ENCODE data around the gene EVI2B.
"Not testable (repeated sequence)": the region's sequence is repeated elsewhere in the genome, so short reads cannot be mapped to it uniquely, and the experiment has no call there.

Gene EVI2B

DNA sequence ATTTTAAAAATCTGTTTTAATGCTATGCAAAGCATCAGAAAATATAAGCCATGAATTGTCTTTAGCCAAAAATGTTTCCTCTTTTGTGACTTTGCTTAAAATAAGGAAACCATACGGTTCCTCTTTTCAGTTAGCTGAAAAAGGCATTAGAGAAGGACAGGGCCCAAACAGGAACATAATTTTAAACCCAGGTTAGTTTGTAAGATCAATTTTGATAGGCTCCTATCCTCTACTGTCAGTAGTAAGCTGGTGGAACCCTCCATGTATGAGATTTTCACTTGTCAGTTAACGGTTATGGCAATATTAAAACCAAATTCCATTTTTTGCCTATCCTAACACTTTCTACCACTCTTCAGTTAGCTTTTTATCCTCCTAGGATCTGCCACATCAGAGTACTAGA lies 4.3 kb downstream of the EVI2B start:
- DNase-seq = no peak

DNA sequence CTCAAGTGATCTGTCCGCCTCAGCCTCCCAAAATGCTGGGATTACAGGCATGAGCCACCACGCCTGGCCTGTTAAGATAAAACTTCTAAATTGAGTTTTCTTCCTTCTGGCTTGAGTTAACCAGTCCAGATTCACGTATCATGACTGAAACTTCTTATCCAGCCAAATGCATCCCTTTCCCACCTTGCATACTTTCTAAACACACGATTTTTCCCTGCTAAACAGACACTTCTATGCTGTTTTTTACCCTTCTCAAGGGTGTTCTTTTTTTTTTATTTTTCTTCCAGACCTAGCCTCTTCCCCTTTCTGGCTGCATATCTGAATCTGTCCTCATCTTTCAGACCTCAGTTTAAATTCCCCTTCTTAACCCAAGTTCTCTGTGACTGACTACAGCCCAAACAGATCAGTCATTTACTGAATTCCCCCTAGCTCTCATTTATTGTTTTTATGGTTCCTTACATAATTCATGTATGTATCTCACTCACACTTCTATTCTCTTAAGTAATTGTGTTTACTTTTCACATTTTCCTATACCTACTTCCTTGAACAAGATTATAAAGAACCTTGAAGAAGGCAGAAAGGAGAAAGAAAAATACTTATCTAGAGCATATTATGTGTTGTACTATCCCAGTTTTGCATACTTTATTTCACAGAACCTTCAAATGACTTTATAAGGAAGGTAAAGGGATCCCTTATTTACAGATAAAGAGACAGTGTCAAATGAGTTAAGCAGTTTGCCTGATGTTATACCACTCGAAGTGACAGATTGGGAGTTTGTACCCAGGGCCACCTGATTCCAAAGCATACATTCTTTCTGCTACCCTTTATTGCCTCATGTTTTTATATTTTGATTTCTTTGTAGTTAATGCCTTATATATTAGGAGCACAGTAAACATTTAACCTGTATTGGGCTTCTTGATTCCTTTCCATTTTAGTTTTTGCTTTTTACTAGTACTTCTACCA lies 5.2 kb downstream of the EVI2B start:
- no peak for DNase-seq

DNA sequence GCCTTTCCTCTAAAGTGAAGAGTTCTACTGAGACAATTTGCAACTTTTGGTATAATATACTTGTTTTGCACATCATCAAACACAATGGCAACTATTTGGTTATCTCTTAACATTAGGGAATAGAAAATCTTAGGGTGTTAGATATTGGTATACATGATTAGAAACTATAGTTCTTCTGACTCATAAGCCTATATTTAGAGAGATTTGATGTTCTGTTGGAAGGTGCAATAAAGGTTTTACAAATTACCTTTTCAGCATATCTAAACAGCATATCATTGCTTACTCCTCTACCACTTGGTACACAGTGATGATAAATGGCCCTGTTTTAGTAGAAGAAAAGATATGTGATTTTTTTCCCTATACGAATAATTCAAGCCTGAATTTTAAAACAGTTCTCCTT lies 6.2 kb downstream of the EVI2B start:
- no peak for DNase-seq

DNA sequence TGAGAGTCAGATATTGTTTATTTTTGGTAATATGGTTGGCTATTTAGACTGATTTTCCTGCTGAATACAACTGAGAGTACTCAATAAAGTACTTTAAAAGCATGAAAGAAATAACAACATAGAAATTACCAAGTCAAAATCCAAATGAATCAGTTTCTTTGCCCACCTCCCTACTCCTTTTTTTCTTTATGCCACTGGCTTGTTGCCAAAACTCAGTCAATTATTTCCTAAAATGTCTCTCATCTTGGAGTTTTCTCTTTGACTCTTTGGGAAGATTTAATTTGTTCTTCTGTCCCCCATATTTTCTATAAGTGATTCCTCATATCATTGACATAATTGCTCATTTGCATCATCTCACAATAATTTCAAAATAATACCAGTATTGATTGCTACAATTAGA lies 14.2 kb downstream of the EVI2B start:
- no peak for DNase-seq

DNA sequence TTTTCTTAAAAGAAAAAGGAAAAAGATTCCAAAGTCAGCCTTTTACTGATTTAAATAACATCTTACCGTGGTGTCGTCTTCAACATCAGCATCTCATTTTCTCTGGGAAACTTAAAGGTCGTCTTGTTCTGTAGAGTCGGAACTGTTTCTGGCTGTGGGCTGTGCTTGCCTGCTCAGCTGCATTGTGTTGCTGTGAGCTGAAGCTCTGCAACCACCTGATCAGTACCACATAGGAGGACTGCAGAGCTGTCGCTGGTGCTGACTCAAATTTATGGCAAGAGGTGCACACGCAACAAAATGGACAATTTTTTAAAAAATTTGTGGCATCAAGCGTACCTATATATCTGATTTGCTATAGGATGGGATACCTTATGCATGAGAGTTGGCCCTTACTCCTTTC lies 16.8 kb downstream of the EVI2B start, which contains the start of gene OMG:
Gene OMG (minus strand): TSS at position 150 of the 400 bp plus-strand sequence. CDS start 908 bp downstream, outside the sequence.
- DNase-seq = no peak

GRCh38 chr17:31296142-31296541 lies 17.7 kb downstream of the EVI2B start:
- no peak for DNase-seq

DNA sequence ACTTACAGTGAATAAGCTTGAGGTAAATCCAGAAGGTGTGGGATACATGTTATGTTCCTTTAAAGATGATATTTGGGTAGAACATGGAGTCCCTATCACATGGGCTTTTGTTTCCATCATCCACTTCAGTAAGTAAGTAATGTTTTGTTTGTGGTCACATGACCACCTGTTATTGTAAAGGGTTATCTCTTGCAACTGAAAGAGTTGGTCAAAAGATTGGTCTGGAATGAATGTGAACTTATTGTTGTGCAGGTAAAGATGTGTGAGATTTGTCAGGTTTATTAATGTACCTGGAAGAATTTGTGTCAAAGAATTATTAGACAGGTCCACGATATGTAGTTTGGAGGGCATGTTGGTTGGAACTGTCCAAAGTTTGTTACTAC lies 18.4 kb downstream of the EVI2B start:
- no peak for DNase-seq

DNA sequence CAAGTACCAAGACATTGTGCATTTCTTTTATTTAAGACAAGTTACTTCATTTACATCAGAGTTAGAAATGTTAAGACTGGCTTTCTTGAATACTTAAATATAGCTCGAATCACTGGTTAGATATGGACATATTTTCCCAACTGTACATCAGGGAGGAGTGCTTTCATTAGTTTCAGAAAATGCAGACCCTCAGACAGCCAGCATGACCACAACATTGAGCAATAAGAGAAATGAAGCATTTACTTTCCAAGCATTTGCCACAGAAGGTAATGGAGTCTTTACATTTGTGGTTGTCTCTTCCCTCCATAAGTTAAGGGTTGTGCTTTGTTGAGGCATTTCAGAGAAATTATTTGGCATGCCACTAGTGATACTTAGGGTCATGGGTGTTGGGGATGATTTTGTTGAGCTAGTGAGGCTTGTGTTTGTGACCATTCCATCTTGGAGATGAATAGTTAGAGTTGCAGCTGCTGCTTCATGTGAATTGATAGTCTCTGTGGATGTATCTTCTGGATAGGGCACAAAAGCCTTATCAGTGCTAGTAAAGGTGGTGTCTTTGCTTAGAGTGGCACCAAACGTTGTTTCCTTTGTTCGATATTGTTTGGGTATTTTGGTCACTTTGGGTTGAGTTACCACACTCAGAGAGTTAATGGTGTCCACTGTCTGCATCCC lies 18.9 kb downstream of the EVI2B start:
- DNase-seq = no peak

GRCh38 chr17:31294231-31294630 lies 19.6 kb downstream of the EVI2B start:
- no peak for DNase-seq

DNA sequence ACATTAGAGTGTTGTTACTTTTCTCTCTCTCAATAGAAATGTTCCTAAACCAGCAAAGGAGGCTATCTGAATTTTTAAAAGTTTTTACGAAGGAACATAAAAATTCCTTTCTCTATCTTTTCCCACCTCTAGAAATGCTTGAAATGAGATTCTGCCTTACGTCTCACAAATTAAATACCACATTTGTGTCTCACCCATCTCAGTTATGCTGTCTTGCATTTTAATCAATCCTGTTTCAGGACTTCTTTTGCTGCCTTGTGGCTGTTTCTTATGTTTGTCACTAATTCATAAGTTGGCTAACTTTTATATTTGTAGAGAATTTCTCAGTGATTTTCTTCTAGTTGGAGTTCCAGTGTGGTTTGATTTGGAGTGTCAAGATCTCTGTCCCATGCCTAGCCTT lies 20.3 kb downstream of the EVI2B start:
- no peak for DNase-seq

- DNase-seq = no peak
Measured at GRCh38 chr17:31291820-31292219, 22.0 kb downstream of the EVI2B start.

DNA sequence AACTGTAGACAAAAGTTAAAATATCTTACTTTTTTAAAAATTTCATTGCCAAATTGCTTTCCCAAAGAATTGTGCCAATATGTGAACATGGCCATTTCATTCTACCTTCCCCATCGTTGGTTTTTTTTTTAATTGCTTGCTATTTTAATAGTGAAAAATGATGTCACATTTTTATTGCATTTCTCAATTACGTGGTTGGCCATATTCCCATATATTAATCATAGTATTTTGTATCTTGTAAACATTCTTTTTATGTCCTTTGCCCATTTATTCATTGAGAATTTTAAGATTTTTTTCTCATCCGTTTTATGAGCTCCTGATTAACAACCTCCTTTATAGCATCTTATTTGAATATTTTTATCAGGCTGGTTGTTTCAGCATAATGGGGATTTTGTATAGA lies 24.1 kb downstream of the EVI2B start:
- no peak for DNase-seq

- DNase-seq = not testable (repeated sequence)
Measured at GRCh38 chr17:31287932-31288331, 25.9 kb downstream of the EVI2B start.

- DNase-seq = no peak
Measured at GRCh38 chr17:31286587-31286986, 27.3 kb downstream of the EVI2B start.

DNA sequence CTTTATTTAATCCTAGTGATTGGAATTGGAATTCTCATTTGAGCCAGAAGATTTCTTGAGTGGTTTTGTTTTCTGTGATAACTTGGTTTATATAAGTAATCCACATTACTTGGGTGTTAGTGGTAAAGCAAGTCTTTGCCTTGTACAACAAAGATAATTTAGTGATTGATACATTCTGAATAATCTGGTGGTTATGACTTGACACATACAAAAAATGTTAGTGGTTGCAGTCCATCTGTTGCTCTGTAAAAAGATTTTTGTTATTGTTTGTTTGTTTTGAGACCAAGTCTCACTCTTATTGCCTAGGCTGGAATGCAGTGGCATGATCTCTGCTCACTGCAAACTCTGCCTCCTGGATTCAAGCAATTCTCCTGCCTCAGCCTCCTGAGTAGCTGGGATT lies 30.0 kb downstream of the EVI2B start:
- DNase-seq = no peak

DNA sequence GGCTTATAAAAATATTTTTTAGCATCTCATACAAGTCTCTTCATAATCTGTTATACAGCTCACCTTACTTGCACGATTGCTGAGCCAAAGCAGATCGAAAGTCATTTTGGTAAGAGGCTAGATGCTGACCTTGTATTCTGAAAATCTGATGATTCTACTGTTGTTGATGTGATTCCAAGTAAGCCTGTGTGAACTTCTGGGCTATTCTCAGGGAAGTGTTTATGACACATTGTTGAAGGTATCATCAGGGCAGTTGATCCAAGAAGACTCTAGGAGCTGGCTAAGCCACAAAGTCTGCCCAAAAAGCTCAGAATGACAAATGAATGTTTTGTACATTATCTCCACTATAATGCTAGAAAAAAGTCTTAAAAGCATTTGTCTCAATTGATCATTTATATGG lies 32.8 kb downstream of the EVI2B start:
- DNase-seq = no peak

DNA sequence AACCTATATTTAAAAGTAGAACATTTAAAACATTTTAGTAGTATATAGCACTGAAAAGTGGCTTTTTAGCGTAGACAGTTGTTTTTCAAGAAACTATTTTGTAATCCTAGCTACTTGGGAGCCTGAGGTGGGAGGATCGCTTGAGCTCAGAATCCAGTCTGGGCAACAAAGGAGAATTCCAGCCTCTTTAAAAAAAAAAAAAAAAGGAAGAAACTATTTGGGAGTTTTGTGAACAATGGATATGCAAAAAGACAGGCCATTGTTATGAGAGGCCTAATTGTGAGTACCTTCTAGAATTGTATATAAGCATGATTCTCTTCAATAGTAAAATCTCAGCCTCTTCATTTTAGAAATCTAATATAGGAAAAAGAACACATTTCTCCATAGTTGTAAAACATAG lies 34.5 kb downstream of the EVI2B start:
- DNase-seq = no peak

DNA sequence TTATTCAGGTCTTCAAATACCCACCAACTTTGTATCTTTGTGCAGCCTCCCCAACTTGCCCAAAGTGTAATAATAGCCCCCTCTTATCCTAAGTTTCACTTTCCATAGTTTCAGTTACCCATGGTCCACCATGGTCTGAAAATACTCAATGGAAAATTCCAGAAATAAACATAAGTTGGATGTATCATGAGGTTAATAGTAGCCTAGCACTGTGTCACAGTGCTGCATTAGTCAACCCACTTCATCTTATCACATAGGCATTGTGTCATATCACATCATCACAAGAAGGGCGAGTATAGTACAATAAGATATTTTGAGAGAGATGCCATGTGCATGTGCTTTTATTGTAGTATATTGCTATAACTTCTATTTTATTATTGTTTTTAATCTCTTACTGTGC lies 38.7 kb downstream of the EVI2B start:
- DNase-seq = no peak

DNA sequence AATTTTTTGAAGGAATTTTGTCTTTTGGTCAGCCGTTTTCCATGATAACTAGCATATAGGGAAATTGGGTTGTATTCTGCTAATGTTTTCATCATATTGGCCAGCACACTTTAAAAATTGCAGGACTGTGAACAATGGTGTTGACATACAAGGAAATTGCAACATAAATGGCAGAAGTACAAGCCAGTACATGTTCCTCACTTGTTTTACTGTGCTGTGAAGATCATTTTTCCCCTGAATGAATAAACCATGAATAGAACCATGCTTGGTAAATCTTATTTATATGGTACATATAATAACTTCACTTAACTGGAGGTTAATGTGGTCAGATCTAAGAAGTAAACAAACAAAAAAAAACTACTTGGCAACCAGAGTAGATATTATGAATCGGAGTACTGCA lies 39.6 kb downstream of the EVI2B start:
- DNase-seq = no peak

- DNase-seq = no peak
Measured at GRCh38 chr17:31273516-31273915, 40.3 kb downstream of the EVI2B start.

GRCh38 chr17:31272803-31273202 lies 41.1 kb downstream of the EVI2B start:
- no peak for DNase-seq

DNA sequence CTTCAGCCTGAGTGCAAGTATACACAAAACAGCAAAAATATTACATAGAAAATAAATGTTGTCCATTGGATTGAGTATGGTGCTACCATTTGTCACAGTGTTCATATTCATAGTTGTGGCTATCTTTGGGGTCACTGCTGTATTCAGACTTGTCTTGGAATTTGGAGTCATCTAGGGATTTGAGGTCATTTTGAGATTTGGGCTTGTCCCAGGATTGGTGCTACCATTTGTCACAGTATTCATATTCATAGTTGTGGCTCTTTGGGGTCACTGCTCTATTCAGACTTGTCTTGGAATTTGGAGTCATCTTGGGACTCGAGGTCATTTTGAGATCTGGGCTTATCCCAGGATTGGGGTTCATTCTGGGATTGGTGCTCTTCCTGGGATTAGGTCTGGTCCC lies 41.6 kb downstream of the EVI2B start:
- DNase-seq = no peak

GRCh38 chr17:31269578-31269983 lies 44.3 kb downstream of the EVI2B start:
- DNase-seq = no peak

GRCh38 chr17:31269036-31269577 lies 44.7 kb downstream of the EVI2B start:
- no peak for DNase-seq

Data from NCI-H446 treated with DMSO at 0.1 percent for 48 hours (cell line).